ENCODE measurements around the gene FAM117A.

FAM117A gene

DNA sequence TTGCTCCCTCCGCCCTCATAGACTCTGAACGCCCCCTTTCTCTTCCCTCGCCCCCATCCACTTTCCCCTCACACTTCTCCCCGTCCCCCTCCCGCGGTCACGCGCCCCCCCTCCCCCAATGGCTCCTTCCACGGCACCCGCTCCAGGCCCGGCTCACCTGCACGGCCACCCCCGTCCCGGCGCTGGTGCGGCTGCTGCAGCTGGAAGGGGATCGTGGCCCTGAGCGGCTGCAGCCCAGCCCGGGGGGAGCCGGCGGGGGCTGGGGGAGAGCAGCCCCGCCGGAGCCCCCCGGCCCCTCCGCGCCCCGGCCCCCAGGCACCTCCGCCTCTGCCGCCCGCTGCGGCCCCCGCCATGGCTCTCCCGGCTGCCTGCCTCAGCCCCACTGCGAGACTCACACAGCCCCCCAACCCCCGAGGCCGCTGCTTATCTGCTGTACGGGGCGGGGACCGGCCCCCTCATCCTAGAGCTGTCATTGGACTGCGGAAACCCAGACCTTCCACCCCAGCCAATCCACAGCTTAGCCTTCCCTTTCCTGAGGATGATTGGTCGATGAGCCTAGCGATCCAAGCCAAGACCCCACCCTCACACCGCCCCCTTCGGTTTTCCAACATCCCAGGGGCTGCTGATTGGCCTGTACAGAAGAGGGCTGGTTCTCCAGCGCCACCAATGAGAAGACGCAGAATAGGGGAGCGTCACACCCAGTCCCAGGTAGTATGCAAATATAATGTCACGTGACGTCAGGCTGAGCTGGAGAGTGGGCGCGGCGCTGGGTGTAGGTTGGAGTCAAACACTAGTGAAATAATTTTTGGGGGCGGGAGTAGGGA lies at the start of gene FAM117A:
Gene FAM117A, minus strand, starts transcription at position 397 of the 824 bp plus-strand sequence. Its CDS starts 44 bp downstream, at position 353.
- peak; percentile 99 for DNase-seq (ENCODE audit: low spot score)

DNA sequence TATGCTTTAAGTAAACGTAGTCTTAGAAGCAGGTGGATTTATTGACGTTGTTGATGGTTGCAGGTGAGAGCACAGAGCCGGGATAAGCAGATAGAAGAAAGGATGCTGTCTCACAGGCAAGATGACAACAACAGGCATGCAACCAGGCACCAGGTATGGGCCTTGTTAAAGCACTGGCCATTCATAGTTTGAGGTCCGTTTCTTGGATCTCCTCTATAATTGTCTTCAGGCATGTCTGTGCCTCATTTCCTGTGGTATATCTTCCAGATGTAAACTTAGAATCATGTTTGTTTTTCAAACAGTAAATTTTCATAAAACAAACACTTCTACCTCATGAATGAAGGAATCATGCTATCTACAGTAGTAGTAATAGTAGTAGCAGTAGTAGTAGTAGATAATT lies 45.1 kb upstream of the FAM117A start:
- no peak for DNase-seq (ENCODE audit: low spot score)

- no peak for DNase-seq (ENCODE audit: low spot score)
Measured at GRCh38 chr17:49798738-49799137, 34.8 kb upstream of the FAM117A start.

GRCh38 chr17:49798182-49798581 lies 34.3 kb upstream of the FAM117A start:
- no peak for DNase-seq (ENCODE audit: low spot score)

GRCh38 chr17:49795372-49795771 lies 31.4 kb upstream of the FAM117A start:
- no peak for DNase-seq (ENCODE audit: low spot score)

DNA sequence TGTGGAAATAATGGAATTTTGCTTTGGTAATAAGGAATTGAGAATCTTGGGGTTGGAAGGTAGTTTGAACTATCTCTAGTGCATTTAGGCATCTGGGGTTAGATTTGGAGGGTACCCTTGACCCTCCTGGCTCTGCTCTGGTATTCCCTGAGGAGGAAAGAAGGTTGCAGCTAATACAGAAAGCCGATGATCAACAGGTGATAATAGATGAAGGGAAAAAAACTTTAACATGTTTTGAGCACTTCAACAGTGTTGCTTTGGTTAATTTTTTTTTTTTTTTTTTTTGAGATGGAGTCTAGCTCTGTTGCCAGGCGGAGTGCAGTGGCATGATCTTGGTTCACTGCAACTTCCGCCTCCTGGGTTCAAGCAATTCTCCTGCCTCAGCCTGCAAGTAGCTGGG lies 29.4 kb upstream of the FAM117A start:
- no peak for DNase-seq (ENCODE audit: low spot score)

GRCh38 chr17:49789243-49789578 lies 25.3 kb upstream of the FAM117A start:
- DNase-seq (ENCODE audit: low spot score) = no peak

GRCh38 chr17:49788478-49789242 lies 24.7 kb upstream of the FAM117A start, which contains the start of gene KAT7:
KAT7 (plus strand) TSS chr17:49788681; CDS start chr17:49788835, 154 bp downstream.
- peak; percentile 98 for DNase-seq (ENCODE audit: low spot score)

- DNase-seq (ENCODE audit: low spot score) = no peak
Measured at GRCh38 chr17:49787884-49788477, 24.1 kb upstream of the FAM117A start.

GRCh38 chr17:49784636-49785035 lies 20.7 kb upstream of the FAM117A start:
- no peak for DNase-seq (ENCODE audit: low spot score)

GRCh38 chr17:49783791-49784190 lies 19.9 kb upstream of the FAM117A start:
- DNase-seq (ENCODE audit: low spot score) = no peak

- DNase-seq (ENCODE audit: low spot score) = no peak
Measured at GRCh38 chr17:49783071-49783715, 19.3 kb upstream of the FAM117A start.

DNA sequence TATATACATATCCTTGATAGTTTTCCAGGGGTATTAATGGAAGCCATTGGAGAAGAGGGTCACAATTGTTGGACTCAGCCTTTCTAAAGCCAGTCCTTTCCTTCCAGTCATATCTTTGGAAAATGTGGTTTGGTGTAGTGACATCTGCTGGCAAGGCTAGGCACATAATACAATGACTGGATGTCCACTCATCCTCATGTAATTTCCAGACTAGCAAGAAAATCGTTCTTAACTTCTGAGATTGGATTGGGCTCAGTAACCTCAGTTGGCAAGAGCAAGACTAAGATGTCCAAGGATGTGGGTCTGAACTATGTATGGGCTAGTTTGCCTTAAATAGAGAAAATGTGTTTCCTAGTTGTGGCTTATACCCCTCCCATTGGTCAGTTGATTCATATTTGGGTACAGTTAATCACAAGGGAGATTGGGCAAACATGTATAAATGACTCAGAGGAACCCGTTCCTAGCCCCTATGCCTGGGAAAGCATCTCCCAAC lies 15.9 kb upstream of the FAM117A start:
- DNase-seq (ENCODE audit: low spot score) = peak; percentile 78

- no peak for DNase-seq (ENCODE audit: low spot score)
Measured at GRCh38 chr17:49779156-49779738, 15.3 kb upstream of the FAM117A start.

GRCh38 chr17:49777563-49777962 lies 13.6 kb upstream of the FAM117A start:
- DNase-seq (ENCODE audit: low spot score) = no peak

GRCh38 chr17:49776551-49777300 lies 12.8 kb upstream of the FAM117A start:
- DNase-seq (ENCODE audit: low spot score) = peak; percentile 35

DNA sequence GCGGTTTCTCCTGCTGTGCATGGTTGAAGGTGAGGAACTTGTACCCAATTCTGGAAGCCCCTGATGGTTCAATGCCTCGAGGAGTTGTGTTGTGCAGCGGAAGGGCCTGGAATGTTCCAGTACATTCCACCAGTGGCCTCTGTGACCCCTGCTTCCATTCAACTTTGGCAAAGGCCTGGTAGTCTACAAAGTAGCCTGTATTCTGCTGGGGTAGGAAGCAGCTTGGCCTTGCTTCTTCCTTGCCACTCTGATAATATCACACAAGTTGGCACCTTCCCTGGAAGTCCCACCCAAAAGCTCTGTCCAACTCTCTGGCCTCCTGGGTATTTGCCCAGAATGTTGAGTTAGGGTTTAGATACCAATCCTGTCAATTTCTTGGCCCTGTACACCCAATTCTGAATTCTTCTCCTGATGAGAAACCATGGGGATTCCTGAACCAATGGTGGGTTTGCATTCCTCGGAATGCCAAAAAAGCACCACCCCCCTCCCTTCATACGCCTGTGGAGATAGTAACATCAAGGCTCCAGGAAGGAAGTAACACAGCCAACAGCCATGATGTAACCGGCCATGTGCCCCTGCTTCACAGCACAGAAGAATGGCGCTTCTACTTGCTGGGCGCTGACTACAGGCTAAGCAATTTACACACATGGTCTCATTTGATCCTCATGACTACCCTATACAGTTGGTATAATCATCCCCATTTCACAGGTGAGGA lies 11.8 kb upstream of the FAM117A start:
- peak; percentile 38 for DNase-seq (ENCODE audit: low spot score)

- DNase-seq (ENCODE audit: low spot score) = no peak
Measured at GRCh38 chr17:49766918-49767530, 3.1 kb upstream of the FAM117A start.

- DNase-seq (ENCODE audit: low spot score) = no peak
Measured at GRCh38 chr17:49764559-49765180, 739 bp upstream of the FAM117A start.
